Breast epithelium (tissue), 3 donors: ENCODE results near the gene MTERF2.

Experiments
- CTCF ChIP-seq, 3 donors: fragments of 450-650 bp; IDR thresholded peaks; one replicate each; pipeline ENCODE4 v1.5.1; 2016 to 2017; ENCODE audit warnings: antibody characterized with exemption in 3 of 3, mild to moderate bottlenecking in 3 of 3, moderate library complexity in 3 of 3
- POLR2AphosphoS5 ChIP-seq, 3 donors: sonication (generic); formaldehyde crosslinking; IDR thresholded peaks; one replicate each; pipeline ENCODE4 v1.6.1; 2017; ENCODE audit warnings: antibody characterized with exemption in 3 of 3

GRCh38 chr12:106955377-106956047, 31.4 kb downstream of the MTERF2 start, which contains the start of gene TMEM263:
- TF ChIP-seq CTCF (IDR thresholded peaks at IDR 0.05), result peak in 1 of 3 donors; percentile 10
- peak; percentile 41 to 87 (median 63) for TF ChIP-seq POLR2AphosphoS5 (IDR thresholded peaks at IDR 0.05)
